Measurements from ENCODE around the gene KRT9.

- TF ChIP-seq CTCF (conservative IDR thresholded peaks at IDR 0.05; ENCODE audit: low read depth, low read length) (no peak), EZH2 (IDR thresholded peaks at IDR 0.05; ENCODE audit: borderline replicate concordance, low read depth, low read length, poor library complexity, severe bottlenecking) (no peak)
Measured at GRCh38 chr17:41619036-41619926, 47.4 kb upstream of the KRT9 start.
